Muscle of arm (tissue), 12 donors: ENCODE data around the gene ZNF804A. TPM values are rescaled to one million over a fixed set of nuclear protein-coding genes. Genes with fewer than 3 reads are reported as not detected.

ENCODE experiments used
- DNase-seq: peaks from one replicate; pipeline ENCODE4 v3.0.0-alpha.2; 2013
- polyA plus RNA-seq, 12 donors: library from polyadenylated mRNA; unstranded; fragments of 120-200 nt; gene quantifications; one replicate each; pipeline ENCODE4 v1.2.1, GENCODE V29; 2013; ENCODE audit not compliant: insufficient read length in 12 of 12

ZNF804A gene
- polyA plus RNA-seq, 12 donors: 0.09 to 0.33 (median 0.24) TPM; not detected in 2

DNA sequence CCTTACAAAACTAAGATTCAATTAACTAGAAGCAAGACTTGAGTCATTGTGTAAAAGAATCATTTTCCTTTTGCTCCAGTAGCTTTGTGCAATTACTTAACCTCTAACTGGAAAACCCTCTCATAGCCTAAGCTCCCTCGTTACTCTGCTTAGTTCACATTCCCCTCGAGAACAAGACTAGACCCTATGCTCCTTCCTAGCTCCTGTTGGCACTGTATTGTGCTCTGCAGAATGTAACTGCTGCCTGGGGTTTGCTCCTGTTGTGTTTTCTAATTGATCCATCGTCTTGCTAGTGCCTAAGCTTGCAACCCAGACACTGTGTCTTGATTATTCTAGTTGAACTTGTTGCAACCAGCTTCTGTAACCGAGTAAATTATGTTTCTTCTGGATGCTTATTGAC lies 347.0 kb downstream of the ZNF804A start:
- DNase-seq: no peak

- no peak for DNase-seq
These were observed 347.5 kb downstream of the ZNF804A start for GRCh38 chr2:184945824-184946223.

GRCh38 chr2:184956856-184957255 lies 358.5 kb downstream of the ZNF804A start:
- DNase-seq: no peak

- no peak for DNase-seq
These were observed 373.3 kb downstream of the ZNF804A start for GRCh38 chr2:184971546-184972068.
